Lung (tissue), 12 donors: ENCODE measurements around the gene PSMD8. TPM values are rescaled to one million over a fixed set of nuclear protein-coding genes. Genes with fewer than 3 reads are reported as not detected.

ENCODE experiments used
- ATAC-seq: fragments of 200-7000 bp; cut with Tn5 transposase; one replicate; pipeline ENCODE4 v1.9.1; 2020; ENCODE audit warnings: moderate number of reproducible peaks; ENCODE audit not compliant: insufficient read depth, low FRiP score
- DNase-seq, 3 donors: peaks; one replicate each; pipeline ENCODE4 v3.0.0-alpha.2; 2013 to 2017
- H3K27ac ChIP-seq, 2 donors: one replicate each; pipeline ENCODE4 v1.5.1; 2013; ENCODE audit warnings: mild to moderate bottlenecking in 2 of 2, moderate library complexity in 2 of 2, control low read depth in 1 of 2, inconsistent platforms in 1 of 2, low read depth in 1 of 2, low read length in 1 of 2
- H3K27me3 ChIP-seq, 3 donors: one replicate each; pipeline ENCODE4 v1.5.1; 2013; ENCODE audit warnings: low read length in 2 of 3; ENCODE audit not compliant: control insufficient read depth in 3 of 3, insufficient read depth in 3 of 3
- H3K36me3 ChIP-seq, 4 donors: one replicate each; pipeline ENCODE4 v1.5.1; 2013; ENCODE audit warnings: low read length in 4 of 4, mild to moderate bottlenecking in 1 of 4, moderate library complexity in 1 of 4; ENCODE audit not compliant: control insufficient read depth in 4 of 4, insufficient read depth in 4 of 4
- H3K4me1 ChIP-seq, 5 donors: one replicate each; pipeline ENCODE4 v1.5.1; 2013; ENCODE audit warnings: low read length in 5 of 5, mild to moderate bottlenecking in 2 of 5, moderate library complexity in 1 of 5; ENCODE audit not compliant: control insufficient read depth in 5 of 5, insufficient read depth in 5 of 5
- H3K4me3 ChIP-seq: one replicate; pipeline ENCODE4 v1.5.1; 2013; ENCODE audit warnings: mild to moderate bottlenecking, control low read depth, moderate library complexity
- H3K9ac ChIP-seq, 2 donors: one replicate each; pipeline ENCODE4 v1.5.1; 2013; ENCODE audit warnings: low read length in 2 of 2, control low read depth in 1 of 2; ENCODE audit not compliant: insufficient read depth in 1 of 2
- H3K9me3 ChIP-seq, 4 donors: one replicate each; pipeline ENCODE4 v1.5.1; 2013; ENCODE audit warnings: low read length in 3 of 4, mild to moderate bottlenecking in 1 of 4, moderate library complexity in 1 of 4; ENCODE audit not compliant: control insufficient read depth in 4 of 4, insufficient read depth in 3 of 4
- CTCF ChIP-seq: IDR thresholded peaks from 2 replicates; pipeline ENCODE4 v1.5.1; 2012; ENCODE audit warnings: mild to moderate bottlenecking; ENCODE audit errors: control extremely low read depth, extremely low read depth
- WGBS, 2 donors: extraction: QIAGEN DNeasy Blood & Tissue Kit; methylation state at CpG; one replicate each; pipeline ENCODE4 v1.1.7; 2013; 5-methylcytosine and 5-hydroxymethylcytosine counted together
- polyA plus RNA-seq, 2 donors: library from polyadenylated mRNA; stranded (reverse); fragments of 200-250 nt; gene quantifications; one replicate each; pipeline ENCODE4 v1.2.1, GENCODE V29; 2013
- total RNA-seq, 2 donors: library from RNA; depleted of rRNA in 1 of 2; stranded (reverse); fragments of >200 nt in 1 of 2; gene quantifications; one replicate each; pipeline ENCODE4 v1.2.1, GENCODE V29; 2014 to 2021
- donor health status: control.
- donor health status: control.
- donor health status: Bipolar disorder and iron deficiency.
- donor health status: healthy.
- donor health status: DM: yes; HTN: yes; CAD: no.

The PSMD8 gene
- total and polyA plus RNA-seq, 4 donors, result 65.4 to 233 (median 149) TPM

- TF ChIP-seq CTCF, result no peak
- ATAC-seq (no peak), DNase-seq (no peak)
- Histone ChIP-seq H3K27me3 (peaks cover 0 to 2% (median under 1%) of the 10 kb centered on the region in 3 donors), H3K36me3 (peaks cover 31 to 53% (median 32%) of the 10 kb centered on the region in 4 donors), H3K9me3 (peaks cover 0 to 13% (median 0%) of the 10 kb centered on the region in 4 donors), H3K27ac (no peak overlapping the region), H3K4me3 (no peak overlapping the region), H3K9ac (no peak overlapping the region), H3K4me1 (peaks cover 5 to 14% (median 7%) of the 10 kb centered on the region in 5 donors)
- 97 to 98% methylated on average over 10 of the region's 10 CpGs for WGBS, 2 donors
Observed at GRCh38 chr19:38378866-38379265, 4.5 kb downstream of the PSMD8 start.

DNA sequence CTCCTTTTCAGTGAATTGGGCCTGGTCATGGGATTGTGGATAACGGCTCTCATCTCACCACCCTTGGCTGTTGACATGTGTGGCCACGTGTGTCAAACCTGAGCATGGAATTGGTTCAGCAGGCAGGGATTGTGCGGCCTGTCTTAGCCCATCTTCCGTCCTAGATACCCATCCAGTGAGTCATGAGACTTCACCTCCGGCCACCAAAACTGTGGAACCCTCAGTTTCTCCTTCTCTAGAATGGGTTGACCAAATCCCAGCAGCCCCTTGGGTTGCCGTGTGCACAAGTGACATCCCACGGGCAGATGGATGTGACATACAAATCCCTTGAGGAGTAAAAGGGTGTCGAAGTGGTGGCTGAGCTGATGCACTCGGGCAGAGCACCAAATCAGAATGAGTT is 6.8 kb downstream of the PSMD8 start:
- peaks cover 0 to 18% (median 0%) of the 10 kb centered on the region in 4 donors for H3K9me3 ChIP-seq
- peaks cover 0 to 10% (median 5%) of the 10 kb centered on the region in 5 donors for H3K4me1 ChIP-seq
- H3K27ac ChIP-seq, result no peak overlapping the region
- no peak for TF ChIP-seq CTCF
- 94 to 95% methylated on average over 9 of the region's 9 CpGs for WGBS, 2 donors
- no peak for ATAC-seq
- peaks cover 31 to 60% (median 34%) of the 10 kb centered on the region in 4 donors for H3K36me3 ChIP-seq
- no peak overlapping the region for H3K9ac ChIP-seq
- H3K4me3 ChIP-seq, result no peak overlapping the region
- no peak for DNase-seq
- H3K27me3 ChIP-seq, result peaks cover 0 to 21% (median 11%) of the 10 kb centered on the region in 3 donors

DNA sequence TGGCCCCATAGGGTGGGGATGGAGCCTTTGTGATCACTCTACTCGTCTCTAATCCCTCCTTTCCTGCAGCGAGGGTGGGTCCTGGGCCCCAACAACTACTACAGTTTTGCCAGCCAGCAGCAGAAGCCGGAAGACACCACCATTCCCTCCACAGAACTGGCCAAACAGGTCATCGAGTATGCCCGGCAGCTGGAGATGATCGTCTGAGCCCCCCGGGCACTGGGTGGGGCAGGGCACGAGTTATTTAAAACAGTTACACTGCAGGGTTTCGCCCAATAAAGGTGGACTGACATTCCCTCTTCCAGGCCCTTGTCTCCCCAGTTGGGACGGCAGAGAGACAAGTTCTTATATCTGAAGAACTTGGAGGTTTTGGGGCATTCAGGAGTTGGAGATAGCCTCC is 8.8 kb downstream of the PSMD8 start:
- TF ChIP-seq CTCF, result no peak
- Histone ChIP-seq H3K9me3 (peaks cover 0 to 18% (median 0%) of the 10 kb centered on the region in 4 donors), H3K27me3 (peaks cover 0 to 35% (median 22%) of the 10 kb centered on the region in 3 donors), H3K4me1 (peaks cover 0 to 16% (median 0%) of the 10 kb centered on the region in 5 donors), H3K27ac (no peak overlapping the region), H3K4me3 (no peak overlapping the region), H3K36me3 (peaks cover 25 to 51% (median 34%) of the 10 kb centered on the region in 4 donors), H3K9ac (no peak overlapping the region)
- WGBS, 2 donors, result 91 to 96% methylated on average over 10 of the region's 10 CpGs
- ATAC-seq, result no peak
- DNase-seq, result no peak

DNA sequence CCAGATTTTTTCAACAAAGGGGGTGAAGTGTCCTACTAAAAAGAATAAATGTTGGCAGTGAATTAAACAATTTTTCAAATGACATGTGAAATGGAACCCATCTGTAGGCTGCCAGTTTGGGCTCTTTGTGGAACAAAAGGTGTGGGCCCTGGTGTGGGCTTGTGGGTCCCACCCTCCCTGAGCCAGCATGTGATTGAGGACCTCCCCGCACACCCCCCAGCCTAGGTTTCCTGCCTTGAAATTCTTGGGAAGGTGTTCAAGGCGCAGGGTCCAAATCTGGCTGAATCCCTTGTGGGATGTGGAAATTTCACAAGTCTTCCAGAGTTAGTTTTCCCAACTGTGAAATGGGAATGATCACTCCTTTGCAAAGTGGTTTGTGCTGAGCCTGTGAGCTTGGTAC is 9.4 kb downstream of the PSMD8 start:
- ATAC-seq (no peak), DNase-seq (no peak)
- WGBS, 2 donors, result 96 to 100% methylated on average over 2 of the region's 2 CpGs
- H3K4me3 ChIP-seq, result no peak overlapping the region
- H3K27me3 ChIP-seq, result peaks cover 0 to 36% (median 24%) of the 10 kb centered on the region in 3 donors
- no peak for TF ChIP-seq CTCF
- H3K27ac ChIP-seq, result no peak overlapping the region
- peaks cover 0 to 18% (median 0%) of the 10 kb centered on the region in 5 donors for H3K4me1 ChIP-seq
- peaks cover 25 to 51% (median 34%) of the 10 kb centered on the region in 4 donors for H3K36me3 ChIP-seq
- peaks cover 0 to 18% (median 0%) of the 10 kb centered on the region in 4 donors for H3K9me3 ChIP-seq
- no peak overlapping the region for H3K9ac ChIP-seq
